ENCODE results near the gene DUT.

DNA sequence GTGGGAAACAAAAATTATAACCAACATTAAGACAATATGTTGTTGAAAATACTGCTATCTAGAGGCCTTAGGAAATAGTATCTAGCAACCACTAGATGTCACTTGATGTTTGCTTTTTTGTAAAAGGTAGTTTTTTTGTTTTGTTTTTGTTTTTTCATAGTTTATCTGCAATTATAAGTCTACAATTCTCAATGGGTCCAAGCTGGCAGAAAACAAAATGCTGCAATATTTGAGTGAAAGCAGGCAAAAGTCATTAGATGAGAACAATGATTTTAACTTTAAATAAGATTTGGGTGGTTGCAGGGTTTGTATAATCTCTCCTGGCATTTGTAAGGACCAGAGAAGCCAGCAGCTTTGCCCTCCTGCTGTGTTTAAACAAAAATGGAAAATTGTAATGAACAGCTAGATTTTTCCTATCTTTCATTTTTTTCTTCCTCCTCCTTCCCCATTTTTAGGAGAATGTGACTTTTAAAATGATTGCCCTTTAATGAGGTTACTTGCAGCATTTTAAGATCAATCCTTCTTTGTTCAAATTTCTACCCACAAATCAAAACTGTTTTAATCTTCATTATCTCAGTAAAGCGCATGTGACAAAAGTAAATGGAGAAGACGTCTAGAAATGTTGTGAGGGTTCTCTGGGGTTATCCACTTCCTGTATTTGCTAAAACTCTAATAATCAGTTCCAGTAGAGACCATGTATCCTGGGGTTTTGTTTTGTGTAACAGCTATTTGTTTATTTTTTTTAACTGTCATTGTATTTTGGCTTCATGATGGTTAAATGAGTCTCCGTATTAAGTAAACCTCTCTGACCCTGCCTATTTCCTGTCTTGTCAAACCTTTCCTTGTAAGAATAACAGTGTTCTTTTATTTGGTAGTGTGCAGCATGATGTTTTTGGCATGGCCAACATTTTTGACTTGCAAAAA is 27.3 kb downstream of the DUT start:
- TF ChIP-seq ZNF274 (IDR thresholded peaks at IDR 0.05; ENCODE audit: low read depth, low read length) (no peak), YY1 (IDR thresholded peaks at IDR 0.05; ENCODE audit: insufficient read depth, insufficient read length) (no peak)

Measured in NT2/D1 (cell line).